ENCODE data around the gene ARL6IP4. TPM values are rescaled to one million over a fixed set of nuclear protein-coding genes. Genes with fewer than 3 reads are reported as not detected.

ARL6IP4 gene
- total RNA-seq, 1 experiment from 2014 or later: 171 TPM

GRCh38 chr12:122988036-122988435, 7.6 kb downstream of the ARL6IP4 start:
- H3K4me1 Mint-ChIP-seq (ENCODE audit: low read depth, unreplicated experiment): peaks cover 4% of the 10 kb centered on the region
- H3K27ac Mint-ChIP-seq (ENCODE audit: unreplicated experiment): no peak overlapping the region
- no peaks in the 10 kb centered on the region for H3K9me3 Mint-ChIP-seq (ENCODE audit: low read depth, unreplicated experiment)
- BruUV-seq (replicated peaks): no TSS peak
- H3K36me3 Mint-ChIP-seq (ENCODE audit: insufficient read depth, unreplicated experiment): peaks cover 14% of the 10 kb centered on the region
- H3K27me3 Mint-ChIP-seq (ENCODE audit: unreplicated experiment): no peaks in the 10 kb centered on the region
- DNase-seq: no peak
- H3K4me3 Mint-ChIP-seq (ENCODE audit: low read depth, unreplicated experiment): no peak overlapping the region
- CTCF ChIA-PET: no interaction called here
- intact Hi-C loops (cut with micrococcal nuclease; ENCODE audit: unreplicated experiment): no loop called here
- TF ChIP-seq CTCF (IDR thresholded peaks at IDR 0.05; ENCODE audit: unreplicated experiment): no peak

GRCh38 chr12:122988612-122989212, 8.2 kb downstream of the ARL6IP4 start:
- Mint-ChIP-seq H3K27me3 (ENCODE audit: unreplicated experiment) (no peaks in the 10 kb centered on the region), H3K4me1 (ENCODE audit: low read depth, unreplicated experiment) (no peaks in the 10 kb centered on the region), H3K27ac (ENCODE audit: unreplicated experiment) (no peak overlapping the region), H3K36me3 (ENCODE audit: insufficient read depth, unreplicated experiment) (peaks cover 14% of the 10 kb centered on the region), H3K9me3 (ENCODE audit: low read depth, unreplicated experiment) (no peaks in the 10 kb centered on the region), H3K4me3 (ENCODE audit: low read depth, unreplicated experiment) (no peak overlapping the region)
- BruUV-seq (replicated peaks): no TSS peak
- intact Hi-C loops (cut with micrococcal nuclease; ENCODE audit: unreplicated experiment): no loop called here
- no peak for DNase-seq
- CTCF ChIA-PET: no interaction called here
- no peak for TF ChIP-seq CTCF (IDR thresholded peaks at IDR 0.05; ENCODE audit: unreplicated experiment)

GRCh38 chr12:122989225-122989839, 8.9 kb downstream of the ARL6IP4 start:
- H3K4me3 Mint-ChIP-seq (ENCODE audit: low read depth, unreplicated experiment): no peak overlapping the region
- CTCF ChIA-PET: interaction anchor here (0.6 kb wide), 1 partner anchor 488 kb away, joined by 3 read pairs; no protein-coding TSS in a partner anchor
- H3K4me1 Mint-ChIP-seq (ENCODE audit: low read depth, unreplicated experiment): no peaks in the 10 kb centered on the region
- no peaks in the 10 kb centered on the region for H3K9me3 Mint-ChIP-seq (ENCODE audit: low read depth, unreplicated experiment)
- no peaks in the 10 kb centered on the region for H3K27me3 Mint-ChIP-seq (ENCODE audit: unreplicated experiment)
- intact Hi-C loops (cut with micrococcal nuclease; ENCODE audit: unreplicated experiment): no loop called here
- no peak overlapping the region for H3K27ac Mint-ChIP-seq (ENCODE audit: unreplicated experiment)
- DNase-seq: no peak
- TF ChIP-seq CTCF (IDR thresholded peaks at IDR 0.05; ENCODE audit: unreplicated experiment): no peak
- no TSS peak for BruUV-seq (replicated peaks)
- peaks cover 9% of the 10 kb centered on the region for H3K36me3 Mint-ChIP-seq (ENCODE audit: insufficient read depth, unreplicated experiment)

- CTCF ChIA-PET: interaction anchor here (0.6 kb wide), 1 partner anchor 487 kb away, joined by 3 read pairs; no protein-coding TSS in a partner anchor
- intact Hi-C loops (cut with micrococcal nuclease; ENCODE audit: unreplicated experiment): no loop called here
- no TSS peak for BruUV-seq (replicated peaks)
These were observed 9.5 kb downstream of the ARL6IP4 start for GRCh38 chr12:122989874-122990419.

More at GRCh38 chr12:122989874-122990419, 9.5 kb downstream of the ARL6IP4 start:
- H3K27ac Mint-ChIP-seq (ENCODE audit: unreplicated experiment): no peak overlapping the region
- no peaks in the 10 kb centered on the region for H3K9me3 Mint-ChIP-seq (ENCODE audit: low read depth, unreplicated experiment)
- peaks cover 4% of the 10 kb centered on the region for H3K36me3 Mint-ChIP-seq (ENCODE audit: insufficient read depth, unreplicated experiment)
- H3K27me3 Mint-ChIP-seq (ENCODE audit: unreplicated experiment): no peaks in the 10 kb centered on the region
- DNase-seq: no peak
- no peak for TF ChIP-seq CTCF (IDR thresholded peaks at IDR 0.05; ENCODE audit: unreplicated experiment)
- no peak overlapping the region for H3K4me3 Mint-ChIP-seq (ENCODE audit: low read depth, unreplicated experiment)
- no peaks in the 10 kb centered on the region for H3K4me1 Mint-ChIP-seq (ENCODE audit: low read depth, unreplicated experiment)
